GM12874 (cell line): Measurements from ENCODE around the gene CNKSR2.

Experiments
- CTCF ChIP-seq: IDR thresholded peaks from 2 replicates; pipeline ENCODE4 v1.5.1; 2011; ENCODE audit warnings: low read depth, mild to moderate bottlenecking, control low read depth, low read length, moderate library complexity; ENCODE audit not compliant: insufficient read depth

The CNKSR2 gene

GRCh38 chrX:21638311-21638710 lies 264.1 kb downstream of the CNKSR2 start:
- TF ChIP-seq CTCF, result no peak

DNA sequence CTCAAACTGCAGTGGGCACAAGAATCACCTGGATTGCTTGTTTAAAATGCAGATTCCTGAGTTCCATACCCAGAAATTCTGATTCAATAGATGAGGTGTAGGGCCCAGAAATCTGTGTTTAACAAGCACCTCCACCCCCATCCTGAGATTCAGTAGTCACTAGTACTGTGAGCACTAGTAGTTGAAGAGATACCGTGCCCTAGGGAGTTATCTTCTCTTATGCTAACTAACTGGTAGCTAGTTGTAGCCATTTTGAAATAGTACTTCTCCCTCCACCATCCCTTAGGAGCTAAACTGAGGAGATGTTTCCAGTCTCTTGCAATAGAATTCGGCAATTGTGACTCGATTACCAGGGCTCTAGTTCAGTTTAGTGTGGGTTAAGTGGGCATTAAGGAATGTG lies 265.6 kb downstream of the CNKSR2 start:
- TF ChIP-seq CTCF, result no peak

- TF ChIP-seq CTCF, result no peak
These were observed 271.2 kb downstream of the CNKSR2 start for GRCh38 chrX:21645431-21645830.

- no peak for TF ChIP-seq CTCF
These were observed 271.7 kb downstream of the CNKSR2 start for GRCh38 chrX:21645886-21646285.

DNA sequence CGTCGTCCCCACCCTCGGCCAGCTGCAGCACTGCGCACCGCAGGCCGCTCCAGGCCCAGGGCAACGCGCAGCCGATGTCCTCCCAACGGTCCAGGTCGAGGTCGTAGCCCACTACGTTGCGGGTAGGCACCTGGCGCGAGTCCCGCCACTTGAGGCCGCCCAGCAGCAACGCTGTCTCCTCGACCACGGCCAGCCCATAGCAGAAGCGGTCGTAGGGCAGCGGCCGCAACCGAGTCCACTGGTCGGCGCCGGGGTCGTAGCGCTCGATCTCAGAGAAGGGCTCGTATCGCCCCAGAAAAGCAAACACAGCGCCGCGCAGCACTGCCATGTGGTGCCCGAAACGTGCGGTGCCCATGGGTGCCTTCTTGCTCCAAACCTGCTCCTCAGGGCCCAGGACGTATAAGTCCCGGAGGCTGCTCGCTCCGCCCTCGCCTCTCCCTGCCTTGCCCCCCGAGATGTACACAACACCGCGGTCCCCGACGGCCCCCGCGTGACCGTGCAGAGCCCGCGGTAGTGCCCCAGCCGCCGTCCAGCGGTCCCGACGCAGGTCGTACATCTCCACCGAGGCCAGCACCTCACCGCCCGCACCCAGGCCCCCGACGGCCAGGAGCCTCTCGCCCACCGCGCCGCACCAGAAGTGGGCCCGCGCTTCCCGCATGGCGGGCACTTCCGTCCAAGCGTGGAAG lies 281.8 kb downstream of the CNKSR2 start:
- TF ChIP-seq CTCF, result no peak

- TF ChIP-seq CTCF, result no peak
These were observed 282.5 kb downstream of the CNKSR2 start for GRCh38 chrX:21656587-21657317.

DNA sequence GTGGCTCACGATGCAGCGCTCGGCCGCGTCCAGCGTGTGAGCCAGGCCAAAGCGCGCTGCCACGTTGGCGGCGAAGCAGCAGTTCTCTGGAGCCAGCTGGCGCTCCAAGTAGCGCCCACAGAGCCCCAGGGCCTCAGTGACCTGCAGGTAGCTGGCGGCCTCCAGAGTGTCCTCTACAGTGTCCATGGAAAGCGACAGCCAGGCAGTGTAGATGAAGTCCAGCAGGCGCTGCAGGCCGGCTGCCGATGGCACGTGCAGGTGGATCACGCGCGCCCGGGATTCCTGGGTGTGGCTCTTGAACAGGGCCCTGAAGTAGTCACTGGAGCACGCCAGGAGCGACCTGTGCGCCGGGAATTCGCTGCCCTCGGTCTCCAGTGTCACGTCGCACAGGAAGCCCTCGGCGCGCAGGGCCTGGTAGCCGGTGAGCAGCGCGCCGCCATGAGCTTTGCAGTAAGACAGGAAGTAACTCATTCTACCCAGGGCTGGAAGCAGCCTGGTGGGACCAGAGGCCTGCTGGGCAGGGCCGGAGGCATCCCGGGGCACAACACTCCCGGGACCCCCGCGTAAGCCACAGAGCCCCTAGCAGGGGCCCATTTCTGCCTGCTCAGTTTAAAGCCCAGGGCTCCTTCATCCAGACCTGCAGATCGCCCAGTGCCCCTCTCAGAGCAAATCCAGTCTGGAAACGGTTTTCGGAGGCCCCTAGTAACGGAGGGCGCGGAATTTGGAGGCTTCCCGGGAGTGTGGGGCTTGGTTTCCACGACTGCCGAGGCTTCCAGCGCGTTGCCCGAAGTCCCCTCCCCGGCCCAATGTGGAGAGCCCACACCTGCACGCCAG lies 283.3 kb downstream of the CNKSR2 start:
- no peak for TF ChIP-seq CTCF
